Measurements from ENCODE around the gene KCNK5.

Gene KCNK5

DNA sequence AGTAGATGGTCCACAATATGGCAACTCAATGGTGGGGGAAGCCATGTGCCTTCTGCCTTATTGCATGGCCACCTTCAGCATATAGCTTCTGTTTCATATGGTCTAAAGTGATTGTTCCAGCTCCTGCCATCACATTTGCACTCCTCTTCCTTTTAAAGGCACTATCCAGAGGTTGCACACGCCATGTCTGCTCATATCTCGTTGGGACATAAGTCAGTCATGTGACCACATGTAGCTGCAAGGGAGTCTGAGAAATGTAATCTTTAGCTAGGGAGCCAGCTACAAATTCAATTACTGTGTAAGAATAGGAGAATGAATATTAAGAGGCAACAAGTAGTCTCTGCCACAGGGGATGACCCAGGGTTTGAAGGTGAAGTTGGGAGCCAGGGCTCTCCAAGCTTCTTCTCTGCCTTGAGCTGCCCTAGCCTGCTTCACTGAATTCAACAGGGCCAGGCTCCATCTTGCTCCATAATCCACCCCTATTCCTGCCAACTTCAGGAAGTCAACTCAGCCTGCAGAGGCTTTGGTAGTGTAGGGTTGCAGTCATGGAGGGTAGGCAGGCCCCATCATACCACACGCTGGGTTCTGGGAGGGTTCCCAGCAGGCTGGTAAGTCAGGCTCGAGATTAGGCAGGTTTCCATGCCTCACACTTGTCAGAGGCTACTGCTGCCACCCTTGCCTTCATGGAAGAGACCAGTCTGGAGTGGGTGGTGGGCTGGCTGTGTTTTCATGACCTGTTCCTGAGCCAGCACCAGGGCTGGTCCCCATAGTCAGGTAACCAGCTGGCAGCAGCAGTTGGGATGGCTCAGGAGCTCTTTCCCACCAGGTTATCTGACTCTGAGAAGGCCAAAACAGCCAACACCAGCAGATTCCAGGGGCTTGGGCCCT, 57.5 kb downstream of the KCNK5 start:
- H3K4me1 ChIP-seq (ENCODE audit: insufficient read depth, low read length), result no peaks in the 10 kb centered on the region
- no peak overlapping the region for H2AFZ ChIP-seq (ENCODE audit: low read depth, low read length)
- no peak overlapping the region for H3K4me2 ChIP-seq (ENCODE audit: insufficient read depth, low read length)
- H3K9ac ChIP-seq (ENCODE audit: low read depth, low read length), result no peak overlapping the region
- no peaks in the 10 kb centered on the region for H3K36me3 ChIP-seq (ENCODE audit: insufficient read depth, low read length)
- H3K27ac ChIP-seq (ENCODE audit: low read length), result no peak overlapping the region
- TF ChIP-seq EZH2 (IDR thresholded peaks at IDR 0.05; ENCODE audit: borderline replicate concordance, low read depth, low read length, severe bottlenecking), result no peak
- TF ChIP-seq, protein P1, sequence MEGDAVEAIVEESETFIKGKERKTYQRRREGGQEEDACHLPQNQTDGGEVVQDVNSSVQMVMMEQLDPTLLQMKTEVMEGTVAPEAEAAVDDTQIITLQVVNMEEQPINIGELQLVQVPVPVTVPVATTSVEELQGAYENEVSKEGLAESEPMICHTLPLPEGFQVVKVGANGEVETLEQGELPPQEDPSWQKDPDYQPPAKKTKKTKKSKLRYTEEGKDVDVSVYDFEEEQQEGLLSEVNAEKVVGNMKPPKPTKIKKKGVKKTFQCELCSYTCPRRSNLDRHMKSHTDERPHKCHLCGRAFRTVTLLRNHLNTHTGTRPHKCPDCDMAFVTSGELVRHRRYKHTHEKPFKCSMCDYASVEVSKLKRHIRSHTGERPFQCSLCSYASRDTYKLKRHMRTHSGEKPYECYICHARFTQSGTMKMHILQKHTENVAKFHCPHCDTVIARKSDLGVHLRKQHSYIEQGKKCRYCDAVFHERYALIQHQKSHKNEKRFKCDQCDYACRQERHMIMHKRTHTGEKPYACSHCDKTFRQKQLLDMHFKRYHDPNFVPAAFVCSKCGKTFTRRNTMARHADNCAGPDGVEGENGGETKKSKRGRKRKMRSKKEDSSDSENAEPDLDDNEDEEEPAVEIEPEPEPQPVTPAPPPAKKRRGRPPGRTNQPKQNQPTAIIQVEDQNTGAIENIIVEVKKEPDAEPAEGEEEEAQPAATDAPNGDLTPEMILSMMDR (IDR thresholded peaks at IDR 0.05; ENCODE audit: borderline replicate concordance, extremely low read depth, low read length, poor library complexity, severe bottlenecking), result no peak
- H3K27me3 ChIP-seq (ENCODE audit: insufficient read depth, low read length, poor library complexity), result no peaks in the 10 kb centered on the region
- ATAC-seq (ENCODE audit: insufficient read depth, low read depth) (no peak), DNase-seq (no peak)
- H3K79me2 ChIP-seq (ENCODE audit: insufficient read depth, low read length), result no peaks in the 10 kb centered on the region
- no peak overlapping the region for H3K4me3 ChIP-seq (ENCODE audit: low read depth in 1 of 2, low read length in 2 of 2)
- H3K9me3 ChIP-seq (ENCODE audit: insufficient read depth, low read length, severe bottlenecking), result peaks cover 7% of the 10 kb centered on the region
- H4K20me1 ChIP-seq (ENCODE audit: insufficient read depth, low read length), result 0 out of 2 replicates have a peak, but pooled peaks cover 3% of the 10 kb centered on the region

DNA sequence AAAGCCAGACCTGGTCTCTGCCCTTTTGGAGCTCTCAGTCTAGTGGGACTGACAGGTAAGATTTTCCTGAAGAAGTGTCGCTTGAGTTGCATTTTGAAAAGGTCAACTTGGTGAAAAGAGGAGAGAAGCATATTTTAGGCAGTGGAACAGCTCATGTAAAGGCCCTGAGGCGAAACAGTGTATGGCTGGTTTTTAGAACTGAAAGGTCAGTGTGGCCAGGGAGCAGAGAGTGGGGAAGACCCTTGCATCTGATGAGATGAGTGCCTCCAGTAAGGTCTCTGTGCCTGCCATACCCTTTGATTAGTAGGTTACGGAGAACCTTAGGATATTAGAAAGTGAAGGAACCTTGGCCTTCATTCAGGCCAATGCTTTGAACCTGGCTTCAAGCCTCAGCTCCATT, 58.4 kb downstream of the KCNK5 start:
- Histone ChIP-seq H3K4me2 (ENCODE audit: insufficient read depth, low read length) (no peak overlapping the region), H3K4me1 (ENCODE audit: insufficient read depth, low read length) (no peaks in the 10 kb centered on the region), H2AFZ (ENCODE audit: low read depth, low read length) (no peak overlapping the region), H3K4me3 (ENCODE audit: low read depth in 1 of 2, low read length in 2 of 2) (no peak overlapping the region), H3K79me2 (ENCODE audit: insufficient read depth, low read length) (no peaks in the 10 kb centered on the region), H3K36me3 (ENCODE audit: insufficient read depth, low read length) (no peaks in the 10 kb centered on the region), H3K27me3 (ENCODE audit: insufficient read depth, low read length, poor library complexity) (no peaks in the 10 kb centered on the region), H3K9ac (ENCODE audit: low read depth, low read length) (no peak overlapping the region), H3K9me3 (ENCODE audit: insufficient read depth, low read length, severe bottlenecking) (peaks cover 7% of the 10 kb centered on the region), H4K20me1 (ENCODE audit: insufficient read depth, low read length) (0 out of 2 replicates have a peak, but pooled peaks cover 3% of the 10 kb centered on the region), H3K27ac (ENCODE audit: low read length) (no peak overlapping the region)
- DNase-seq (no peak), ATAC-seq (ENCODE audit: insufficient read depth, low read depth) (no peak)
- TF ChIP-seq, protein P1 (IDR thresholded peaks at IDR 0.05; ENCODE audit: borderline replicate concordance, extremely low read depth, low read length, poor library complexity, severe bottlenecking), result no peak
- TF ChIP-seq EZH2 (IDR thresholded peaks at IDR 0.05; ENCODE audit: borderline replicate concordance, low read depth, low read length, severe bottlenecking), result no peak

DNA sequence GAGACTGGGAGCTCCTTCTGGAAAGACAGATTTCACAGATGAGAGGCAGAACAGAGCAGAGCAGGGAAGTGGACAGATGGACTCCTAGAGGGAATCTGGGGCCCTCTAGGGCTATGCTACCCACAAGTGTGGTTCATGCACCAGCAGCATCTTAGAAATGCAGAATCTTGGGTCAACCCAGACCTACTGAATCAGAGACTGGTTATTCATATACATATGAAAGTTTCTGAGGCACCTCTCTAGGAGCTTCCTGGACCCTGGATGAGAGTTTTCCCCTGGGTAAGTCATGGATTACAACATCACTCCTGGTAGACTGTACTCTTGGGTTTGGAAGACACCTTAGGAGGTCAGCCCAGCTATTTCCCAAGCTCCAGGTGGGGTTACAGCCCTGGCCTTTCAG, 58.9 kb downstream of the KCNK5 start:
- no peak for ATAC-seq (ENCODE audit: insufficient read depth, low read depth)
- Histone ChIP-seq H3K9me3 (ENCODE audit: insufficient read depth, low read length, severe bottlenecking) (peaks cover 7% of the 10 kb centered on the region), H4K20me1 (ENCODE audit: insufficient read depth, low read length) (0 out of 2 replicates have a peak, but pooled peaks cover 3% of the 10 kb centered on the region), H3K27me3 (ENCODE audit: insufficient read depth, low read length, poor library complexity) (no peaks in the 10 kb centered on the region), H3K4me3 (ENCODE audit: low read depth in 1 of 2, low read length in 2 of 2) (no peak overlapping the region), H2AFZ (ENCODE audit: low read depth, low read length) (no peak overlapping the region), H3K36me3 (ENCODE audit: insufficient read depth, low read length) (no peaks in the 10 kb centered on the region), H3K27ac (ENCODE audit: low read length) (no peak overlapping the region), H3K9ac (ENCODE audit: low read depth, low read length) (no peak overlapping the region), H3K4me1 (ENCODE audit: insufficient read depth, low read length) (no peaks in the 10 kb centered on the region), H3K79me2 (ENCODE audit: insufficient read depth, low read length) (no peaks in the 10 kb centered on the region), H3K4me2 (ENCODE audit: insufficient read depth, low read length) (no peak overlapping the region)
- TF ChIP-seq, protein P1 (IDR thresholded peaks at IDR 0.05; ENCODE audit: borderline replicate concordance, extremely low read depth, low read length, poor library complexity, severe bottlenecking), result no peak
- no peak for TF ChIP-seq EZH2 (IDR thresholded peaks at IDR 0.05; ENCODE audit: borderline replicate concordance, low read depth, low read length, severe bottlenecking)
- DNase-seq, result no peak
